HG02973 (cell line): Measurements from ENCODE around the gene IPO8.
"Not testable (repeated sequence)": the region's sequence is repeated elsewhere in the genome, so short reads cannot be mapped to it uniquely, and the experiment has no call there.

Experiments
- ATAC-seq: cut with Tn5 transposase; IDR thresholded peaks from one replicate; pipeline ENCODE4 v1.9.1; 2021; ENCODE audit warnings: moderate library complexity; ENCODE audit not compliant: unreplicated experiment

Gene IPO8

DNA sequence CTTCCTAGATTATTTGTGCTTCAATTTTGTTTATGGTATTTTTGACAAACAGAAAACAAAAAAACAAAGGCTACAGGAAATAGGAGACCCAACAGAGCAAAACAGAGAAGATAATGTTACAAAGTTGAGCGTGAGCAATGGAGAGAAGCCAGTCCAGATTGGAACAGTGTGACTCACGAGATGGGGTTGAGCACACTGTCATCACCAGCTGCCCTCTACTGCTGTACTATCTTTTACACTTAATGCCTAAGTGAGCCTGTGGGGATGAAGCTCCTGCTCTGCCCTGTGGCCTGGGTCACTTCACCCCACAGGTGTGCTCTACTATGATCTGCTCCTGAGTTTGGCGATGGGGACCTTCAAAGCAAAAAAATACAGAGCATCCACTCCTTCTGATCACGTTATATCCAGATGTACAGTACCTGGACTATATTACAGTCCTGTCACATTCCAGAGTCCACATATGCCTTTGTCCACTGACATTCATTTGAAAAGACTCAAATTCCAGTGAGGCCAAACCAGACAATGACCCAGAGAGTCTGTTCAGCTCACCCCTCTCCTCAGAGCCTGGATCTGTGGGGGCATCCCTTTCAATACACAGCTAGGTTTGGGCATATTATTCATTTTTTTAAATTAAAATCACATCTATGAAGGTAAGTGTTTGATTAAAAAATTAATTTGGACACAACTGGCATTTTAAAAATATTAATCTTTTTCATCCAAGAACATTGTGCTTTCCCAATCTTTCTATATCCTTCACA lies 4.4 kb downstream of the IPO8 start:
- ATAC-seq: no peak

- no peak for ATAC-seq
Measured at GRCh38 chr12:30687265-30687986, 8.2 kb downstream of the IPO8 start.

- ATAC-seq: no peak
Measured at GRCh38 chr12:30679241-30679640, 16.4 kb downstream of the IPO8 start.

DNA sequence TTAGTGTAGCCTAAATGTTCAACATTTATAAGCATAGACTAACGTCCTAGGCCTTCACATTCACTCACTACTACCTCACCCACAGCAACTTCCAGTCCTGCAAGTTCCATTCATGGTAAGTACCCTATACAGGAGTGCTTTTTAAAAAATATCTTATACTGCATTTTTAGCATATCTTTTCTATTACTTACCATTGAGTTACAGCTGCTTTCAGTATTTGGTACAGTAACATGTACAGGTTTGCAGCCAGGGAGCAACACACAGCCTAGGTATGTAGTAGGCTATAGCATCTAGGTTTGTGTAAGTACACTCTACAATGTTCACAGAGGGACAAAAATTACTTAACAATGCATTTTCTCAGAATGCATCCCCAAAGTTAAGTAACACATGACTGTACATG lies 17.4 kb downstream of the IPO8 start:
- no peak for ATAC-seq

- ATAC-seq: no peak
Measured at GRCh38 chr12:30661210-30661609, 34.5 kb downstream of the IPO8 start.

DNA sequence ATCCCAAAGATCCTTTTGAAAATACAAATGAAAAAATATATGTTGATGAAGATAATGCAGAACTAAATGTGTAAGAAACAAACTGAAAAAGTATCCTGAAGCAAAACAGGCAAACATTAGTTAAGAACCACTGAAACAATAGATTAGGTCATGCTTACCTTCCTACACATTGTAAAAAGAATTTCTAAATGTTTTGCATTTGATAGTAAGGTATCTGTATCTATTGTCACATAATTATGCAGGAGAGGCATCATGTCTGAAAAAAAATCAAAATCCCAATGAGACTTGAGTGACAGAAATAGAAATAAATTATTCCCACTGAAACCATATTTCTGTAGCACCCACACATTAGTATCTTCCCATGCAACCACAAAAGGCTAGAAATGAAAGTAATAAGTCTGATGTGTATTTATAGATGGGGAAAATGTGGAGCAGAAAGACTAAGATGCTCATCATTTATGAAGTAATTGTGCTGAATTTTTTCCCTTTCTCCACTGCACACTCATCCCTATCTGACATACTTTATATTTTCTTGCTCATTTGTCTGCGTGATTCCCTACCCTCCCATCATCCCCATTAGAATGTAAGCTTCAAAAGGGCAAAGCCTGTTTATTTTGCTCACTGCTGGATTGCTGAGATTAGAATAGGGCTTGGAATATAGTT lies 43.5 kb downstream of the IPO8 start:
- no peak for ATAC-seq

DNA sequence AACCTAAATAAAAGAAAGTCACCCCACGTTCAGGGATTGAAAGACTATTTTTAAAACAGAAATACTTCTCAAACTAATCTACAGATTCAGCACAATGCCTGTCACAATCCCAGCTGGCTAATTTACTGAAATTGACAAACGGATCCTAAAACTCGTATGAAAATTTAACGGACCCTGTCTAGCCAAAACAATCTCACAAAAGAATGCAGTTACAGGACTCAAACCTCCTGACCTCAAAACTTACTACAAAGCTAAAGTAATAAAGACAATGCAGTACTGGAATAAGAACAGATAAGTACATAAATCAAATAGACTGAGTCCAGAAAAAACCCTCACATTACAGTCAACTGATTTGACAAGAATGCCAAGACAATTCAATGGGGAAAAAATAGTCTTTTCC lies 48.8 kb downstream of the IPO8 start:
- ATAC-seq: no peak

DNA sequence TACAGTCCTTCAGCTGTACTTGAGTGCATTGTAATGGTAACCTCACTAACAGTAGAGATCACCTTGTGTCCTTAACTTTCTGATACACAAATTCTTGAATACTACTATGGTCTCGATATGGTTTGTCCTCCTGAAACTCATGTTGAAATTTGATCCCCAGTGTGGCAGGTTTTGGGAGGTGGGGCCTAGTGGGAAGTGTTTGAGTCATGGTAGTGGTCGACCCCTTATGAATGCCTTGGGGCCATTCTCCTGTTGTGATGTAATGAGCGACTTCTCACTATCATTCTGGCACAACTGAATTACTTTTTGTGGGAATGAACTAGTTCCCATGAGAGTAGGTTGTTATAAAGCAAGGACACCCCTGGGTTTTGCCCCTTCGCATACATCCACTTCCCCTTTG lies 52.3 kb downstream of the IPO8 start:
- ATAC-seq: no peak

DNA sequence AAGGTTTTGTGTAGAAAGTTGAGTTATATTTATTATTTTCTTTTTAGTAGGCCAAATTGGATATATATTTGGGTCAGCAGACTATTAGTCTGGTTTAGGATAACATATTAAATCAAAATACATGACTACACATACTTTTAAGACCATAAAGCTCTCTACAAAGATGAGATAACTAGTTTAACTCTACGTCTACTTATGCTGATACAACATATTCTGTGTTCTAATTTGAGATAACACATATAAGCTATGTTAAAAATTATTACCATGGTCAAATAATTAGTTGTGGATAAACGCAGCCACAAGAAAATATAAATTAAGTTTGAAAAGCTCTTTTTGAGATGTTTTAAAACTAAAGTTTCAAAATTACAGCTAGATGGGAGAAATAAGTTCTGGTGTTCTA lies 55.3 kb downstream of the IPO8 start:
- no peak for ATAC-seq

DNA sequence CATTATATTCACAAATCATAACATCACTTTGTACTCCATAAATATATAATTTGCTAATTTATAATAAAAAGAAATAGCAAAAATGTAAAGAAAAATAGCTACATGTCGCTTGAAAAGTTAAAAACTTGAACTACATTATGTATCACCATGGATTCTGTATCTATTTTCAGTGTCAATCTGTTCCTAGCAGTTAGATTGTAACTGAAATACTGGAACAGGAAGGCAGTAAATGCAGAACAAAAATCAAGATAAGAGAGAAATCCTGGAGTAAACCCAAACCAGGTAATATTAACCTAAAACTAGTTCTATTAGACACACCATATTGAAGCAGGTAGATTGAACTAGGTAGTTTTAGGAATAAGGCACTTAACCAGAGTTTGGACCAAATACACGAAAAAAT lies 60.3 kb downstream of the IPO8 start:
- no peak for ATAC-seq

- no peak for ATAC-seq
Measured at GRCh38 chr12:30631740-30632139, 63.9 kb downstream of the IPO8 start.

DNA sequence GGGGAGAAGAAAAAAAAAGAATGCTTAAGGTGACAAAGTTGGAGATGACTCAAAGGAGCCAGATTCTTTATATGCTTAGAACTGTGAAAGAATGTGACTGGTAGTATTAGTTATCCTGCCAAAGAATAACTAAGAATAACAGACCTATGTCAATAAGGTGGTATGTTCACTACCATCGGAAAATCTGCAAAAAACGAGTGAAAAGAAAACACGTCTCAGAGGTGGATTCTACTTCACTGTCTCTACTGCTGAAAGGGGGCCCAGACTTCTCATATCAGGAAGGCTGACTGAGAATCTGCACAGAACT lies 64.7 kb downstream of the IPO8 start:
- ATAC-seq: no peak

GRCh38 chr12:30630076-30630978 lies 65.3 kb downstream of the IPO8 start:
- no peak for ATAC-seq

DNA sequence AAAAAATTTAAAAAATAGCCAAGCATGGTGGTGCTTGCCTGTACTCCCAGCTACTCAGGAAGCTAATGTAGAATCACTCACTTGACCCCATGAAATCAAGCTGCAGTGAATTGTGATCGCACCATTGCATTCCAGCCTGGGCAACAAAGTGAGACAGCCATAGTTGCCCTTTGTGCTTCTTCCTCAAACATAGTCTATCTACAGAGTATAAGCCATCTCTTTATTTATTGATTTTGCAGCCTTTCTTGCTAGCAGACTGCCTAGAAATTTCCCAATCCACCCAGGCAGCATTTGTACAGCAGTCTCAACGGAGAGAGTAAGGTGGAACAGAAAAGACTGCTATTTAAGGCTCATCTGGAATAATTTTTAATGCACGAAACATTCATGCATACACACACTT lies 68.8 kb downstream of the IPO8 start:
- ATAC-seq: no peak

GRCh38 chr12:30624009-30624408 lies 71.7 kb downstream of the IPO8 start:
- ATAC-seq: no peak

GRCh38 chr12:30622509-30622908 lies 73.2 kb downstream of the IPO8 start:
- peak; percentile 93 for ATAC-seq

DNA sequence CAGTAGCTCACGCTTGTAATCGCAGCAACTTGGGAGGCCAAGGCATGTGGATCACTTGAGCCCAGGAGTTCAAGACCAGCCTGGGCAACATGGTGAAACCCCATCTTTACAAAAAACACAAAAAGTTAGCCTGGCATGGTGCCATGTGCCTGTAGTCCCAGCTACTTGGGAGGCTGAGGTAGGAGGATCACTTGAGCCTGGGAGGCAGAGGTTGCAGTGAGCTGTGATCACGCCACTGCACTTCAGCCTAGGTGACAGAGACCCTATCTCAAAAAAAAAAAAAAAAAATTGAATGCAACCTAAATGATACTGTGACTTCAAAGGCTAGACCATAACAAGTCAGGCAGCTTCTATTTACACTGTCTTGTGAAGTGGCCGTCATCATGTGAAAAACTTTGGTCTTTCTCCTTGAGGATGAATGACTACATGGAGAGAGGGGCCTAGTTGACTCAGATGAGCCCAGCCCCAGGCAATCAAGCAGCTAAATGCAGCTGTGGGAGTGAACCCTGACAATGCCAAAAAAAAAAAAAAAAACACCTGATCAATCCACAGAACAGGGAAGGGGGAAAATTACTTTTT lies 73.9 kb downstream of the IPO8 start:
- ATAC-seq: not testable (repeated sequence)

- no peak for ATAC-seq
Measured at GRCh38 chr12:30617346-30618016, 78.2 kb downstream of the IPO8 start.

- ATAC-seq: no peak
Measured at GRCh38 chr12:30614031-30614430, 81.6 kb downstream of the IPO8 start.

GRCh38 chr12:30613119-30613830 lies 82.4 kb downstream of the IPO8 start:
- ATAC-seq: no peak
